ENCODE data around the gene SIPA1. TPM values are rescaled to one million over a fixed set of nuclear protein-coding genes. Genes with fewer than 3 reads are reported as not detected.

The SIPA1 gene
- total RNA-seq: 60.7 and 102 TPM in 2 replicates

GRCh38 chr11:65637794-65638419 is at the start of gene SIPA1:
Gene SIPA1 (plus strand): TSS chr11:65638101. CDS start chr11:65640922, 2,821 bp downstream.
- DNase-seq (ENCODE audit: extremely low read depth, low read depth, low spot score): no peak

- DNase-seq (ENCODE audit: extremely low read depth, low read depth, low spot score): no peak
These were observed 49.5 kb upstream of the SIPA1 start for GRCh38 chr11:65588199-65589054.

GRCh38 chr11:65589444-65590239 is 48.3 kb upstream of the SIPA1 start:
- no peak for DNase-seq (ENCODE audit: extremely low read depth, low read depth, low spot score)

GRCh38 chr11:65590240-65590738 is 47.6 kb upstream of the SIPA1 start:
- no peak for DNase-seq (ENCODE audit: extremely low read depth, low read depth, low spot score)

GRCh38 chr11:65591939-65592857 is 45.7 kb upstream of the SIPA1 start:
- no peak for DNase-seq (ENCODE audit: extremely low read depth, low read depth, low spot score)

GRCh38 chr11:65592858-65593517 is 44.9 kb upstream of the SIPA1 start:
- no peak for DNase-seq (ENCODE audit: extremely low read depth, low read depth, low spot score)

- no peak for DNase-seq (ENCODE audit: extremely low read depth, low read depth, low spot score)
These were observed 44.1 kb upstream of the SIPA1 start for GRCh38 chr11:65593518-65594414.

- DNase-seq (ENCODE audit: extremely low read depth, low read depth, low spot score): no peak
These were observed 42.8 kb upstream of the SIPA1 start for GRCh38 chr11:65595131-65595530.

GRCh38 chr11:65595543-65596281 is 42.2 kb upstream of the SIPA1 start, which contains the start of gene KCNK7:
Gene KCNK7 (minus strand): TSS chr11:65595800. CDS start chr11:65595772, 28 bp downstream.
- DNase-seq (ENCODE audit: extremely low read depth, low read depth, low spot score): no peak

- DNase-seq (ENCODE audit: extremely low read depth, low read depth, low spot score): no peak
These were observed 41.4 kb upstream of the SIPA1 start for GRCh38 chr11:65596520-65596919.

GRCh38 chr11:65598258-65598699 is 39.6 kb upstream of the SIPA1 start:
- DNase-seq (ENCODE audit: extremely low read depth, low read depth, low spot score): no peak

GRCh38 chr11:65599216-65599954 is 38.5 kb upstream of the SIPA1 start:
- DNase-seq (ENCODE audit: extremely low read depth, low read depth, low spot score): no peak

GRCh38 chr11:65599955-65600246 is 38.0 kb upstream of the SIPA1 start:
- DNase-seq (ENCODE audit: extremely low read depth, low read depth, low spot score): no peak

- no peak for DNase-seq (ENCODE audit: extremely low read depth, low read depth, low spot score)
These were observed 33.6 kb upstream of the SIPA1 start for GRCh38 chr11:65604258-65604657.

- peak; percentile 47 for DNase-seq (ENCODE audit: extremely low read depth, low read depth, low spot score)
These were observed 30.9 kb upstream of the SIPA1 start for GRCh38 chr11:65606876-65607613.

GRCh38 chr11:65607614-65608426 is 30.1 kb upstream of the SIPA1 start:
- DNase-seq (ENCODE audit: extremely low read depth, low read depth, low spot score): no peak
